Measurements from ENCODE around the gene PCLAF. TPM values are rescaled to one million over a fixed set of nuclear protein-coding genes. Genes with fewer than 3 reads are reported as not detected.

Gene PCLAF
- total and polyA plus RNA-seq, 2 of the 8 experiments (the other 6 are each of a cell fraction or from before 2014, with no cell fraction given), result 76.2 to 124 TPM

GRCh38 chr15:64337761-64338160 lies 43.5 kb downstream of the PCLAF start:
- H3K36me3 ChIP-seq (ENCODE audit: control insufficient read depth in 2 of 4, insufficient read depth in 4 of 4, low read length in 3 of 4), result no peaks in the 10 kb centered on the region
- H2BK15ac ChIP-seq (ENCODE audit: low read length), result no peak overlapping the region
- H3K79me2 ChIP-seq (ENCODE audit: control insufficient read depth in 1 of 2, insufficient read depth in 2 of 2, low read length in 2 of 2), result peaks cover 0 to 10% of the 10 kb centered on the region in 2 experiments; a peak in 2 of 4 replicates
- H4K20me1 ChIP-seq (replicated peaks in 1 of 2; ENCODE audit: control insufficient read depth in 1 of 2, insufficient read depth in 2 of 2, low read length in 2 of 2), result no peaks in the 10 kb centered on the region
- H3K23ac ChIP-seq (ENCODE audit: insufficient read length), result no peak overlapping the region
- H2BK120ac ChIP-seq (replicated peaks; ENCODE audit: low read depth, low read length), result no peak overlapping the region
- no peak overlapping the region for H3K18ac ChIP-seq (ENCODE audit: extremely low read depth, low read length)
- H3K23me2 ChIP-seq (ENCODE audit: low read depth, low read length), result no peaks in the 10 kb centered on the region
- H2BK12ac ChIP-seq (ENCODE audit: low read depth, low read length), result no peak overlapping the region
- H2AFZ ChIP-seq (ENCODE audit: low read length), result no peak overlapping the region
- no peak overlapping the region for H2BK20ac ChIP-seq (ENCODE audit: low read length)
- DNase-seq (ENCODE audit: low read depth in 1 of 2, low spot score in 2 of 2), result no peak
- no peak overlapping the region for H4K5ac ChIP-seq (ENCODE audit: insufficient read length, low read depth, low read length)
- H2AK5ac ChIP-seq (ENCODE audit: low read depth, low read length), result no peak overlapping the region
- no peak overlapping the region for H3K4ac ChIP-seq (replicated peaks; ENCODE audit: insufficient read length, low read depth, low read length)
- H4K8ac ChIP-seq (ENCODE audit: extremely low read depth, insufficient read depth, low read length), result no peak overlapping the region
- CTCF ChIA-PET (ENCODE audit: partially characterized antibody), result interaction anchor here (0.6 to 1.1 kb wide), 2 partner anchors 14 to 47 kb away, joined by 3 read pairs; no protein-coding TSS in a partner anchor
- H3K27me3 ChIP-seq (replicated peaks in 1 of 4; ENCODE audit: control insufficient read depth in 3 of 4, extremely low read depth in 1 of 4, insufficient read depth in 3 of 4, low read length in 3 of 4), result no peaks in the 10 kb centered on the region
- no peak overlapping the region for H3K9ac ChIP-seq (replicated peaks in 1 of 4; ENCODE audit: extremely low read depth in 1 of 4, low read depth in 3 of 4, low read length in 3 of 4)
- no peak overlapping the region for H4K91ac ChIP-seq (replicated peaks; ENCODE audit: insufficient read length, low read length)
- POLR2A ChIA-PET (ENCODE audit: partially characterized antibody), result interaction anchor here (0.6 to 1.5 kb wide), 2 partner anchors 12 to 14 kb away, joined by 3 to 5 read pairs; no protein-coding TSS in a partner anchor
- no peak overlapping the region for H3K27ac ChIP-seq (ENCODE audit: low read depth, low read length)
- H3K79me1 ChIP-seq (ENCODE audit: low read depth, low read length), result no peaks in the 10 kb centered on the region
- H3K4me2 ChIP-seq (ENCODE audit: insufficient read depth in 1 of 2, low read depth in 2 of 2, low read length in 2 of 2), result no peak overlapping the region
- no peak overlapping the region for H3K14ac ChIP-seq (ENCODE audit: insufficient read length)
- no peak overlapping the region for H3K4me3 ChIP-seq (ENCODE audit: extremely low read depth in 1 of 4, insufficient read depth in 2 of 4, low read depth in 3 of 4, low read length in 4 of 4)
- no peak for FAIRE-seq
- no peak overlapping the region for H3K56ac ChIP-seq (replicated peaks; ENCODE audit: insufficient read length, low read depth, low read length)
- peaks cover 0 to 4% (median 0%) of the 10 kb centered on the region in 4 experiments; a peak in 2 of 7 replicates for H3K4me1 ChIP-seq (replicated peaks in 1 of 4; ENCODE audit: control insufficient read depth in 3 of 4, insufficient read depth in 4 of 4, low read length in 3 of 4)
- WGBS, 2 experiments (ENCODE audit: extremely low coverage in 1 of 2, insufficient coverage in 1 of 2, insufficient read length in 1 of 2, insufficient replicate concordance in 2 of 2, low coverage in 1 of 2, low lambda C conversion rate in 2 of 2, missing lambda C conversion rate in 1 of 2), result 93% methylated on average over 2 of the region's 2 CpGs; no CpG with 5 or more reads in 1 of the 2 experiments
- H3K9me3 ChIP-seq (ENCODE audit: insufficient read depth in 2 of 2, low read depth in 1 of 2, low read length in 1 of 2), result no peaks in the 10 kb centered on the region; a peak in 1 of 4 replicates
- no peak overlapping the region for H2BK5ac ChIP-seq (ENCODE audit: low read depth, low read length)
- TF ChIP-seq HDAC2 (IDR thresholded peaks at IDR 0.05; ENCODE audit: borderline replicate concordance in 1 of 2, low read depth in 2 of 2, low read length in 2 of 2) (no peak), POU5F1 (IDR thresholded peaks at IDR 0.05; ENCODE audit: low read depth, low read length) (no peak), RBBP5 (IDR thresholded peaks at IDR 0.05; ENCODE audit: borderline replicate concordance, low read depth, low read length) (no peak), CHD2 (IDR thresholded peaks at IDR 0.05; ENCODE audit: low read length) (no peak), CBX5 (IDR thresholded peaks at IDR 0.05; ENCODE audit: low read depth, low read length) (no peak), CTBP2 (IDR thresholded peaks at IDR 0.05; ENCODE audit: borderline replicate concordance, insufficient read depth, insufficient read length, low read length) (no peak), NRF1 (IDR thresholded peaks at IDR 0.05; ENCODE audit: low read depth, low read length) (no peak), CTCF (IDR thresholded peaks at IDR 0.05; ENCODE audit: control extremely low read depth in 1 of 3, insufficient read depth in 1 of 3, low read depth in 1 of 3, low read length in 3 of 3) (no peak), EGR1 (IDR thresholded peaks at IDR 0.05; ENCODE audit: borderline replicate concordance, low read depth, low read length) (no peak), TBP (IDR thresholded peaks at IDR 0.05; ENCODE audit: low read depth, low read length) (no peak), RFX5 (IDR thresholded peaks at IDR 0.05; ENCODE audit: borderline replicate concordance, low read depth, low read length) (no peak)

Measured in H1 (cell line).